Thymus (tissue), 11 donors: ENCODE results near the gene ULK4. TPM values are rescaled to one million over a fixed set of nuclear protein-coding genes. Genes with fewer than 3 reads are reported as not detected.

Experiments used
- DNase-seq, 9 donors: peaks; one replicate each; pipeline ENCODE4 v3.0.0-alpha.2; 2013; ENCODE audit warnings: low spot score in 9 of 9, low read depth in 6 of 9, missing footprints in 1 of 9
- H3K27ac ChIP-seq, 2 donors: one replicate each; pipeline ENCODE4 v1.5.1; 2013; ENCODE audit warnings: control low read depth in 1 of 2, low read depth in 1 of 2, low read length in 1 of 2, mild to moderate bottlenecking in 1 of 2, moderate library complexity in 1 of 2
- H3K27me3 ChIP-seq, 2 donors: one replicate each; pipeline ENCODE4 v1.5.1; 2013; ENCODE audit warnings: low read length in 1 of 2; ENCODE audit not compliant: control insufficient read depth in 2 of 2, insufficient read depth in 1 of 2
- H3K36me3 ChIP-seq, 2 donors: one replicate each; pipeline ENCODE4 v1.5.1; 2013; ENCODE audit warnings: low read length in 1 of 2, mild to moderate bottlenecking in 1 of 2, moderate library complexity in 1 of 2; ENCODE audit not compliant: control insufficient read depth in 2 of 2, insufficient read depth in 2 of 2
- H3K4me1 ChIP-seq, 2 donors: one replicate each; pipeline ENCODE4 v1.5.1; 2013; ENCODE audit warnings: low read length in 2 of 2; ENCODE audit not compliant: control insufficient read depth in 2 of 2, insufficient read depth in 2 of 2
- H3K4me3 ChIP-seq, 2 donors: one replicate each; pipeline ENCODE4 v1.5.1; 2013; ENCODE audit warnings: low read length in 2 of 2, control low read depth in 1 of 2, mild to moderate bottlenecking in 1 of 2
- H3K9me3 ChIP-seq, 2 donors: one replicate each; pipeline ENCODE4 v1.5.1; 2013; ENCODE audit warnings: low read length in 1 of 2, mild to moderate bottlenecking in 1 of 2; ENCODE audit not compliant: control insufficient read depth in 2 of 2, insufficient read depth in 1 of 2
- WGBS: extraction: QIAGEN DNeasy Blood & Tissue Kit; methylation state at CpG from one replicate; pipeline ENCODE4 v1.1.7; 2013; 5-methylcytosine and 5-hydroxymethylcytosine counted together
- polyA plus RNA-seq: library from polyadenylated mRNA; stranded (reverse); fragments of 200-250 nt; gene quantifications from one replicate; pipeline ENCODE4 v1.2.3, GENCODE V29; 2013
- total RNA-seq: library from RNA; stranded (reverse); fragments of 120-200 nt; gene quantifications from one replicate; pipeline ENCODE4 v1.2.4, GENCODE V29; 2013
- donor health status: healthy.

The ULK4 gene
- total and polyA plus RNA-seq, 2 donors = 3.4 to 6.3 TPM

- no peak overlapping the region for H3K4me3 ChIP-seq
- H3K27ac ChIP-seq = no peak overlapping the region
- peaks cover 36 to 88% of the 10 kb centered on the region in 2 donors for H3K36me3 ChIP-seq
- H3K27me3 ChIP-seq = no peaks in the 10 kb centered on the region
- WGBS = 88% methylated on average over 2 of the region's 2 CpGs
- H3K9me3 ChIP-seq = no peaks in the 10 kb centered on the region
- DNase-seq = no peak
- H3K4me1 ChIP-seq = no peaks in the 10 kb centered on the region
Observed at GRCh38 chr3:41239587-41239986, 722.3 kb downstream of the ULK4 start.

GRCh38 chr3:41237907-41238306 lies 724.0 kb downstream of the ULK4 start:
- no peak overlapping the region for H3K4me3 ChIP-seq
- H3K4me1 ChIP-seq = no peaks in the 10 kb centered on the region
- no peaks in the 10 kb centered on the region for H3K9me3 ChIP-seq
- WGBS = 90% methylated on average over 3 of the region's 3 CpGs
- H3K27ac ChIP-seq = no peak overlapping the region
- H3K36me3 ChIP-seq = peaks cover 49 to 91% of the 10 kb centered on the region in 2 donors
- no peaks in the 10 kb centered on the region for H3K27me3 ChIP-seq
- no peak for DNase-seq

GRCh38 chr3:41236228-41236627 lies 725.7 kb downstream of the ULK4 start:
- no peaks in the 10 kb centered on the region for H3K27me3 ChIP-seq
- no peak overlapping the region for H3K4me3 ChIP-seq
- no peaks in the 10 kb centered on the region for H3K9me3 ChIP-seq
- WGBS = 97% methylated on average over 2 of the region's 2 CpGs
- DNase-seq = no peak
- H3K36me3 ChIP-seq = peaks cover 52 to 95% of the 10 kb centered on the region in 2 donors
- no peaks in the 10 kb centered on the region for H3K4me1 ChIP-seq
- H3K27ac ChIP-seq = no peak overlapping the region

GRCh38 chr3:41234823-41235721 lies 726.8 kb downstream of the ULK4 start:
- Histone ChIP-seq H3K9me3 (no peaks in the 10 kb centered on the region), H3K27me3 (no peaks in the 10 kb centered on the region), H3K27ac (no peak overlapping the region), H3K4me1 (no peaks in the 10 kb centered on the region), H3K36me3 (peaks cover 48 to 92% of the 10 kb centered on the region in 2 donors), H3K4me3 (no peak overlapping the region)
- WGBS = 92% methylated on average over 6 of the region's 6 CpGs
- no peak for DNase-seq

GRCh38 chr3:41224120-41224806 lies 737.6 kb downstream of the ULK4 start:
- H3K9me3 ChIP-seq = no peaks in the 10 kb centered on the region
- DNase-seq = no peak
- no peaks in the 10 kb centered on the region for H3K4me1 ChIP-seq
- 97% methylated on average over 3 of the region's 3 CpGs for WGBS
- peaks cover 37 to 53% of the 10 kb centered on the region in 2 donors for H3K36me3 ChIP-seq
- no peak overlapping the region for H3K4me3 ChIP-seq
- no peak overlapping the region for H3K27ac ChIP-seq
- H3K27me3 ChIP-seq = no peaks in the 10 kb centered on the region

- DNase-seq = no peak
- peaks cover 37 to 49% of the 10 kb centered on the region in 2 donors for H3K36me3 ChIP-seq
- peaks cover 0 to under 1% of the 10 kb centered on the region in 2 donors for H3K4me1 ChIP-seq
- H3K27ac ChIP-seq = no peak overlapping the region
- H3K9me3 ChIP-seq = no peaks in the 10 kb centered on the region
- H3K27me3 ChIP-seq = no peaks in the 10 kb centered on the region
- 90% methylated on average over 2 of the region's 2 CpGs for WGBS
- H3K4me3 ChIP-seq = no peak overlapping the region
Observed at GRCh38 chr3:41223691-41224090, 738.2 kb downstream of the ULK4 start.

- Histone ChIP-seq H3K36me3 (peaks cover 37 to 43% of the 10 kb centered on the region in 2 donors), H3K4me3 (no peak overlapping the region), H3K4me1 (peaks cover 0 to 2% of the 10 kb centered on the region in 2 donors), H3K27ac (no peak overlapping the region), H3K27me3 (no peaks in the 10 kb centered on the region), H3K9me3 (no peaks in the 10 kb centered on the region)
- WGBS = 98% methylated on average over 2 of the region's 2 CpGs
- DNase-seq = no peak
Observed at GRCh38 chr3:41223078-41223477, 738.8 kb downstream of the ULK4 start.

GRCh38 chr3:41222501-41222900 lies 739.4 kb downstream of the ULK4 start:
- H3K27ac ChIP-seq = no peak overlapping the region
- H3K36me3 ChIP-seq = peaks cover 33 to 37% of the 10 kb centered on the region in 2 donors
- WGBS = 96% methylated on average over 3 of the region's 3 CpGs
- DNase-seq = no peak
- H3K4me3 ChIP-seq = no peak overlapping the region
- H3K9me3 ChIP-seq = no peaks in the 10 kb centered on the region
- H3K4me1 ChIP-seq = peaks cover 0 to 2% of the 10 kb centered on the region in 2 donors
- no peaks in the 10 kb centered on the region for H3K27me3 ChIP-seq

GRCh38 chr3:41222012-41222411 lies 739.9 kb downstream of the ULK4 start:
- Histone ChIP-seq H3K9me3 (no peaks in the 10 kb centered on the region), H3K4me1 (peaks cover 0 to 2% of the 10 kb centered on the region in 2 donors), H3K36me3 (peaks cover 31 to 34% of the 10 kb centered on the region in 2 donors), H3K4me3 (no peak overlapping the region), H3K27ac (no peak overlapping the region), H3K27me3 (no peaks in the 10 kb centered on the region)
- DNase-seq = no peak
- WGBS = 88% methylated on average over 2 of the region's 2 CpGs
